SK-N-SH (cell line): ENCODE data around the gene PRKCA. TPM values are rescaled to one million over a fixed set of nuclear protein-coding genes. Genes with fewer than 3 reads are reported as not detected.
A peak's percentile ranks its signal among the peaks of the same experiment; 100 is the strongest.

Source experiments
- CTCF ChIA-PET: fragments of 300-600, 350-600 bp; formaldehyde crosslinking; extraction: SDS; loops from one replicate; lab custom pipeline; 2021; lab: Yijun Ruan, JAX
- POLR2A ChIA-PET: fragments of 350-600 bp; sonication (Branson Sonifier 250); formaldehyde crosslinking; extraction: SDS; loops from one replicate; lab custom pipeline; 2020; ENCODE audit warnings: antibody characterized with exemption, inconsistent platforms; lab: Yijun Ruan, JAX
- DNase-seq: peaks from one replicate; pipeline ENCODE4 v3.0.0; 2012
- H2AFZ ChIP-seq: fragments of 200-600 bp; sonication (generic); 2 replicates; pipeline ENCODE4 v1.8.1; 2016; ENCODE audit warnings: antibody characterized with exemption, mild to moderate bottlenecking, low read depth
- H3F3A ChIP-seq: fragments of 200-600 bp; sonication (generic); replicated peaks from 2 replicates; pipeline ENCODE3; 2016; ENCODE audit warnings: antibody characterized with exemption, mild to moderate bottlenecking; ENCODE audit not compliant: insufficient read depth
- H3K27ac ChIP-seq, 2 experiments: fragments of 200-500 bp in 1 of 2; fragments of 200-600 bp in 1 of 2; sonication (Bioruptor generic) in 1 of 2; sonication (generic), shearing (Covaris generic) in 1 of 2; 2 replicates each; pipeline versions ENCODE4 v1.5.1 to v1.6.1; 2014 to 2016; ENCODE audit warnings: low read depth in 2 of 2, inconsistent platforms in 1 of 2, low read length in 1 of 2, mild to moderate bottlenecking in 1 of 2, mixed read lengths in 1 of 2
- H3K27me3 ChIP-seq: fragments of 200-600 bp; sonication (generic), shearing (Covaris generic); 2 replicates; pipeline ENCODE4 v1.6.1; 2016; ENCODE audit warnings: mixed run types; ENCODE audit not compliant: insufficient read depth
- H3K36me3 ChIP-seq, 2 experiments: fragments of 200-500 bp in 1 of 2; fragments of 200-600 bp in 1 of 2; sonication (Bioruptor generic) in 1 of 2; sonication (generic) in 1 of 2; replicated peaks in 1 of 2; 2 replicates each; pipeline versions ENCODE3 to v1.5.1; 2014 to 2016; ENCODE audit warnings: low read length in 1 of 2, mild to moderate bottlenecking in 1 of 2; ENCODE audit not compliant: insufficient read depth in 2 of 2, control insufficient read depth in 1 of 2
- H3K4me1 ChIP-seq, 2 experiments: fragments of 200-500 bp in 1 of 2; fragments of 200-600 bp in 1 of 2; sonication (Bioruptor generic) in 1 of 2; sonication (generic), shearing (Covaris generic) in 1 of 2; 2 replicates each; pipeline versions ENCODE4 v1.5.1 to v1.6.1; 2014 to 2016; ENCODE audit warnings: low read depth in 1 of 2, low read length in 1 of 2, mixed run types in 1 of 2; ENCODE audit not compliant: insufficient read depth in 2 of 2, control insufficient read depth in 1 of 2
- H3K4me2 ChIP-seq: fragments of 200-600 bp; sonication (generic), shearing (Covaris generic); 2 replicates; pipeline ENCODE4 v1.6.1; 2017; ENCODE audit warnings: mixed run types
- H3K4me3 ChIP-seq, 2 experiments: fragments of 200-500 bp in 1 of 2; fragments of 200-600 bp in 1 of 2; sonication (Bioruptor generic) in 1 of 2; sonication (generic), shearing (Covaris generic) in 1 of 2; 2 replicates each; pipeline versions ENCODE4 v1.5.1 to v1.8.1; 2014 to 2016; ENCODE audit warnings: low read depth in 2 of 2, inconsistent platforms in 1 of 2, low read length in 1 of 2, mild to moderate bottlenecking in 1 of 2, mixed read lengths in 1 of 2, moderate library complexity in 1 of 2
- H3K79me2 ChIP-seq: fragments of 200-600 bp; sonication (generic); 2 replicates; pipeline ENCODE4 v1.8.1; 2017; ENCODE audit warnings: mild to moderate bottlenecking; ENCODE audit not compliant: insufficient read depth
- H3K9ac ChIP-seq: fragments of 200-600 bp; sonication (generic); 2 replicates; pipeline ENCODE4 v1.6.1; 2017; ENCODE audit warnings: mixed run types
- H3K9me2 ChIP-seq: fragments of 200-600 bp; sonication (generic); 2 replicates; pipeline ENCODE4 v1.6.1; 2017; ENCODE audit warnings: mixed run types
- H3K9me3 ChIP-seq: fragments of 200-600 bp; sonication (generic); 2 replicates; pipeline ENCODE4 v1.6.1; 2017; ENCODE audit warnings: mixed run types, mild to moderate bottlenecking, moderate library complexity
- H4K20me1 ChIP-seq: fragments of 200-600 bp; sonication (generic); 2 replicates; pipeline ENCODE4 v1.6.1; 2017; ENCODE audit warnings: mild to moderate bottlenecking, mixed run types; ENCODE audit not compliant: insufficient read depth
- CHD2 ChIP-seq: fragments of 150-350 bp; IDR thresholded peaks from 2 replicates; pipeline ENCODE4 v1.6.1; 2018; ENCODE audit warnings: low read length; ENCODE audit not compliant: partially characterized antibody
- CTCF ChIP-seq: fragments of 200-600 bp; sonication (generic); IDR thresholded peaks from 2 replicates; pipeline ENCODE4 v1.6.1; 2017; ENCODE audit warnings: antibody characterized with exemption, mild to moderate bottlenecking, moderate library complexity
- GABPA ChIP-seq: IDR thresholded peaks from 2 replicates; pipeline ENCODE4 v1.4.0; 2012; ENCODE audit warnings: low read depth, mild to moderate bottlenecking
- NFIC ChIP-seq: IDR thresholded peaks from 2 replicates; pipeline ENCODE4 v1.4.0; 2012; ENCODE audit warnings: borderline replicate concordance
- PBX3 ChIP-seq: IDR thresholded peaks from 2 replicates; pipeline ENCODE4; 2012
- POLR2AphosphoS5 ChIP-seq: IDR thresholded peaks from 2 replicates; pipeline ENCODE4 v1.6.1; 2012; ENCODE audit warnings: low read depth, low read length
- TCF12 ChIP-seq: IDR thresholded peaks from 2 replicates; pipeline ENCODE4 v1.4.0; 2012
- WGBS: methylation state at CpG from one replicate; pipeline ENCODE4 v1.1.6; 2017; ENCODE audit warnings: low lambda C conversion rate; 5-methylcytosine and 5-hydroxymethylcytosine counted together
- polyA plus RNA-seq, 3 experiments: library from polyadenylated mRNA; depleted of rRNA; stranded (reverse); fragments of >200 nt; gene quantifications; 2 replicates each; pipeline ENCODE4 v1.2.3, GENCODE V29; 2012

Gene PRKCA
- polyA plus RNA-seq, 1 of the 3 experiments (the other 2 are of a cell fraction) = 108 TPM

GRCh38 chr17:66580956-66581391, 278.6 kb downstream of the PRKCA start:
- no peak overlapping the region for H3K4me2 ChIP-seq
- peak; percentile 58 for DNase-seq
- no peak for TF ChIP-seq GABPA
- 0 out of 2 replicates have a peak, but pooled peaks have one; percentile 16 for TF ChIP-seq PBX3
- TF ChIP-seq CHD2 = no peak
- peak; percentile 38; the same call in 1 of the 2 replicates for TF ChIP-seq TCF12
- TF ChIP-seq NFIC = peak; percentile 60
- peaks cover 11 to 14% of the 10 kb centered on the region in 2 experiments for H3K36me3 ChIP-seq
- H3K9me3 ChIP-seq = no peaks in the 10 kb centered on the region
- POLR2A ChIA-PET = no interaction called here
- CTCF ChIA-PET = interaction anchor here (1.1 to 1.2 kb wide), 3 partner anchors 93 to 381 kb away, joined by 3 to 4 read pairs (median 3); no protein-coding TSS in a partner anchor
- peak overlapping the region; percentile 38 to 77; a peak in 3 of 4 replicates for H3K27ac ChIP-seq
- H3K27me3 ChIP-seq = no peaks in the 10 kb centered on the region
- WGBS = 79% methylated on average over 3 of the region's 3 CpGs
- H3K9me2 ChIP-seq = no peaks in the 10 kb centered on the region
- peaks cover 100% of the 10 kb centered on the region for H3K79me2 ChIP-seq
- H3K9ac ChIP-seq = no peak overlapping the region
- peaks cover 17 to 24% of the 10 kb centered on the region in 2 experiments for H3K4me1 ChIP-seq
- no peak overlapping the region for H2AFZ ChIP-seq
- peaks cover 69% of the 10 kb centered on the region for H4K20me1 ChIP-seq
- peaks cover 7% of the 10 kb centered on the region for H3F3A ChIP-seq
- H3K4me3 ChIP-seq = no peak overlapping the region

- DNase-seq = no peak
- no peak overlapping the region for H3K9ac ChIP-seq
- no peak overlapping the region for H2AFZ ChIP-seq
- peaks cover 7 to 13% of the 10 kb centered on the region in 2 experiments for H3K36me3 ChIP-seq
- H3K4me1 ChIP-seq = peaks cover 17 to 24% of the 10 kb centered on the region in 2 experiments
- H3K27me3 ChIP-seq = no peaks in the 10 kb centered on the region
- H3F3A ChIP-seq = peaks cover 15% of the 10 kb centered on the region
- TF ChIP-seq PBX3 (no peak), CTCF (peak; percentile 34), POLR2AphosphoS5 (0 out of 2 replicates have a peak, but pooled peaks have one; percentile 4)
- no peaks in the 10 kb centered on the region for H3K9me3 ChIP-seq
- 97% methylated on average over 5 of the region's 5 CpGs for WGBS
- no peaks in the 10 kb centered on the region for H3K9me2 ChIP-seq
- H3K4me2 ChIP-seq = no peak overlapping the region
- H3K4me3 ChIP-seq = no peak overlapping the region
- peaks cover 99% of the 10 kb centered on the region for H3K79me2 ChIP-seq
- H4K20me1 ChIP-seq = peaks cover 75% of the 10 kb centered on the region
- CTCF ChIA-PET = interaction anchor here (0.7 to 1.9 kb wide), 7 partner anchors 9 to 325 kb away, joined by 3 to 6 read pairs (median 3); no protein-coding TSS in a partner anchor
- POLR2A ChIA-PET = interaction anchor here (0.6 kb wide), 1 partner anchor 44 kb away, joined by 3 read pairs; no protein-coding TSS in a partner anchor
- H3K27ac ChIP-seq = peak overlapping the region in 1 of 2 experiments; percentile 3; a peak in 1 of 4 replicates
These were observed 280.1 kb downstream of the PRKCA start for GRCh38 chr17:66582373-66583111.
